K562 (cell line): Measurements from ENCODE around the gene HSPA1L. TPM values are rescaled to one million over a fixed set of nuclear protein-coding genes. Genes with fewer than 3 reads are reported as not detected.

Experiments used
- ATAC-seq: fragments of 200-7000 bp; cut with Tn5 transposase; 3 replicates; pipeline ENCODE4 v1.9.1; 2020; ENCODE audit warnings: moderate library complexity
- BruUV-seq: library from RNA; stranded (reverse); fragments of 400-500 nt; replicated peaks from 2 replicates; lab custom pipeline; 2021; lab: Mats Ljungman, UMichigan
- CTCF ChIA-PET: fragments of 300-600 bp; formaldehyde crosslinking; extraction: SDS; loops from one replicate; lab custom pipeline; 2021; ENCODE audit warnings: low intra/inter-chr PET ratio; lab: Yijun Ruan, JAX
- POLR2A ChIA-PET: fragments of 300-600, 350-650 bp; sonication (Branson Sonifier 250); formaldehyde crosslinking; extraction: SDS; loops from one replicate; lab custom pipeline; 2021; ENCODE audit warnings: antibody characterized with exemption, inconsistent platforms; lab: Yijun Ruan, JAX
- DNase-seq, 4 experiments: peaks; one replicate each; pipeline versions ENCODE4 v3.0.0 to v3.0.0-alpha.2; 2011 to 2018; ENCODE audit warnings: low spot score in 3 of 4, mixed read lengths in 3 of 4; ENCODE audit errors: extremely low read depth in 1 of 4
- FAIRE-seq: peaks from 2 replicates; lab custom pipeline; 2011; peaks lifted over from hg19 to GRCh38; lab: Jason Lieb, UNC
- H2AFZ ChIP-seq: 2 replicates; pipeline ENCODE4 v1.6.0; 2011; ENCODE audit warnings: low read depth, low read length, control low read depth, inconsistent platforms
- H3K27ac ChIP-seq: fragments of 200-600 bp; 3 replicates; pipeline ENCODE4 v1.8.0; 2011; ENCODE audit warnings: low read depth, mild to moderate bottlenecking, control low read depth, inconsistent platforms, low read length, moderate library complexity, mixed read lengths; ENCODE audit errors: extremely low read depth
- H3K27me3 ChIP-seq, 2 experiments: fragments of 300-600 bp in 1 of 2; 2 replicates in 1 of 2; 3 replicates in 1 of 2; pipeline versions ENCODE4 v1.6.0 to v1.8.0; 2011; ENCODE audit warnings: inconsistent platforms in 2 of 2, low read length in 2 of 2, mild to moderate bottlenecking in 1 of 2, mixed read lengths in 1 of 2, moderate library complexity in 1 of 2; ENCODE audit not compliant: control insufficient read depth in 2 of 2, insufficient read depth in 2 of 2
- H3K36me3 ChIP-seq: fragments of 300-600 bp; 3 replicates; pipeline ENCODE4 v1.8.0; 2011; ENCODE audit warnings: mild to moderate bottlenecking, low read length, inconsistent platforms; ENCODE audit not compliant: control insufficient read depth, insufficient read depth
- H3K4me1 ChIP-seq, 2 experiments: fragments of 200-600 bp in 1 of 2; replicated peaks in 1 of 2; 2 replicates in 1 of 2; 3 replicates in 1 of 2; pipeline versions ENCODE4 v1.5.1 to v1.8.0; 2011; ENCODE audit warnings: inconsistent platforms in 2 of 2, low read length in 2 of 2, mild to moderate bottlenecking in 1 of 2, mixed read lengths in 1 of 2, moderate library complexity in 1 of 2; ENCODE audit not compliant: control insufficient read depth in 2 of 2, insufficient read depth in 2 of 2
- H3K4me2 ChIP-seq: 2 replicates; pipeline ENCODE4 v1.6.1; 2011; ENCODE audit warnings: low read length, control low read depth, inconsistent platforms, mixed read lengths; ENCODE audit not compliant: insufficient read depth
- H3K4me3 ChIP-seq: fragments of 200-600 bp; sonication (generic), shearing (Covaris generic); 2 replicates; pipeline ENCODE4 v1.5.1; 2016; ENCODE audit warnings: control low read depth, inconsistent platforms
- H3K79me2 ChIP-seq: fragments of 200-600 bp; 3 replicates; pipeline ENCODE4 v1.8.0; 2011; ENCODE audit warnings: low read length, inconsistent platforms; ENCODE audit not compliant: control insufficient read depth, insufficient read depth
- H3K9ac ChIP-seq, 2 experiments: 2 replicates each; pipeline versions ENCODE4 v1.6.0 to v1.6.1; 2011; ENCODE audit warnings: low read depth in 2 of 2, low read length in 2 of 2, control low read depth in 1 of 2, inconsistent platforms in 1 of 2, mild to moderate bottlenecking in 1 of 2, mixed read lengths in 1 of 2; ENCODE audit not compliant: insufficient read depth in 1 of 2
- H3K9me1 ChIP-seq: one replicate; pipeline ENCODE4 v1.6.0; 2011; ENCODE audit warnings: inconsistent platforms, mild to moderate bottlenecking, low read length, moderate library complexity; ENCODE audit not compliant: control insufficient read depth, insufficient read depth
- H3K9me3 ChIP-seq: replicated peaks from 2 replicates; pipeline ENCODE4 v1.5.1; 2011; ENCODE audit warnings: low read depth, low read length, inconsistent platforms; ENCODE audit not compliant: control insufficient read depth, insufficient read depth
- H4K20me1 ChIP-seq: replicated peaks from 2 replicates; pipeline ENCODE4 v1.6.1; 2011; ENCODE audit warnings: low read length, inconsistent platforms, mixed read lengths; ENCODE audit not compliant: control insufficient read depth, insufficient read depth
- CBX8 ChIP-seq: fragments of 200-600 bp; sonication (generic); IDR thresholded peaks from 2 replicates; pipeline ENCODE4 v1.6.1; 2012; ENCODE audit warnings: borderline replicate concordance, mixed run types, low read depth, mild to moderate bottlenecking, moderate library complexity, mixed read lengths, low read length, control low read depth, inconsistent platforms; ENCODE audit not compliant: poor library complexity, severe bottlenecking; ENCODE audit errors: extremely low read depth
- CREBBP ChIP-seq: IDR thresholded peaks from one replicate; pipeline ENCODE4 v1.6.1; 2012; ENCODE audit warnings: low read depth, mild to moderate bottlenecking, control low read depth, inconsistent platforms, low read length
- DPF2 ChIP-seq: fragments of 450-650 bp; IDR thresholded peaks from 2 replicates; pipeline ENCODE4 v1.6.1; 2016
- FUS ChIP-seq: fragments of 200-400 bp; formaldehyde crosslinking; optimal IDR thresholded peaks from 2 replicates; pipeline ENCODE3; 2017; ENCODE audit warnings: low read depth, low read length
- HEY1 ChIP-seq: fragments of 250-450 bp; sonication (Bioruptor Pico); IDR thresholded peaks from 2 replicates; pipeline ENCODE4 v1.5.0; 2020; ENCODE audit warnings: mild to moderate bottlenecking, moderate library complexity, borderline replicate concordance
- KDM4B ChIP-seq, 2 experiments: fragments of 450-650 bp in 1 of 2; sonication (generic) in 1 of 2; IDR thresholded peaks; 2 replicates each; pipeline ENCODE4 v1.6.1; 2016 to 2017; ENCODE audit warnings: borderline replicate concordance in 2 of 2, antibody characterized with exemption in 1 of 2, low read depth in 1 of 2, mild to moderate bottlenecking in 1 of 2
- LEF1 ChIP-seq: fragments of 450-650 bp; IDR thresholded peaks from 2 replicates; pipeline ENCODE4 v1.6.1; 2016; ENCODE audit warnings: mild to moderate bottlenecking
- MYNN ChIP-seq, 2 experiments: sonication (generic); formaldehyde crosslinking in 1 of 2; IDR thresholded peaks; 2 replicates each; pipeline versions ENCODE4 v1.5.0 to v1.6.1; 2016 to 2020; ENCODE audit warnings: antibody characterized with exemption in 1 of 2, missing genetic modification reagents in 1 of 2
- SOX6 ChIP-seq: fragments of 450-650 bp; IDR thresholded peaks from 2 replicates; pipeline ENCODE4 v1.6.1; 2014; ENCODE audit warnings: mild to moderate bottlenecking
- TCFL5 ChIP-seq: fragments of 250-450 bp; sonication (Bioruptor Pico); conservative IDR thresholded peaks from 2 replicates; pipeline ENCODE4 v1.6.1; 2021; ENCODE audit warnings: mild to moderate bottlenecking, moderate library complexity, matching md5 sums
- ZBTB17 ChIP-seq: fragments of 450-650 bp; formaldehyde crosslinking; IDR thresholded peaks from 2 replicates; pipeline ENCODE4 v1.4.0; 2020; ENCODE audit warnings: mild to moderate bottlenecking
- ZEB2 ChIP-seq: fragments of 450-650 bp; IDR thresholded peaks from 2 replicates; pipeline ENCODE4 v1.6.1; 2016
- WGBS: fragments of 100-300 bp; shearing (Covaris generic); methylation state at CpG from one replicate; pipeline ENCODE4 v1.1.6; 2016; ENCODE audit warnings: low coverage, mixed read lengths; ENCODE audit not compliant: insufficient coverage; ENCODE audit errors: missing lambda C conversion rate; 5-methylcytosine and 5-hydroxymethylcytosine counted together
- in situ Hi-C: fragments of 300-500 bp; cut with MboI; formaldehyde crosslinking; loops from 4 replicates; pipeline ENCODE4 v1.15.0; 2018; ENCODE audit warnings: inconsistent platforms, mixed read lengths
- intact Hi-C: fragments of 100-400 bp; cut with micrococcal nuclease; formaldehyde crosslinking; loops from 2 replicates; pipeline ENCODE4 v1.14.2; 2022
- polyA plus RNA-seq, 8 experiments: library from polyadenylated mRNA; depleted of rRNA in 4 of 8; stranded (reverse) in 5 of 8; unstranded in 3 of 8; fragments of >200 nt; fragmentation: Nextera tagmentation in 2 of 8; fragmentation: Illumina TruSeq in 1 of 8; extraction: Ambion mirVana in 2 of 8; extraction: Trizol in 1 of 8; gene quantifications; 2 replicates each; pipeline versions ENCODE4 v1.2.1 to v1.2.3, GENCODE V29; 2011 to 2014; ENCODE audit warnings: inconsistent platforms in 1 of 8, missing spikeins in 1 of 8
- total RNA-seq, 7 experiments: library from RNA; depleted of rRNA in 6 of 7; stranded (reverse); fragments of >200 nt in 6 of 7; fragmentation: Illumina TruSeq in 2 of 7; extraction: Trizol in 2 of 7; gene quantifications; 2 replicates each; pipeline versions ENCODE4 v1.2.1 to v1.2.3, GENCODE V29; 2011 to 2021; ENCODE audit warnings: low replicate concordance in 1 of 7
- TF ChIP-seq, protein P1 (sequence below): sonication (generic); formaldehyde crosslinking; IDR thresholded peaks from 2 replicates; pipeline ENCODE4 v1.8.0; 2022; ENCODE audit warnings: mild to moderate bottlenecking, missing genetic modification reagents
- TF ChIP-seq, protein P2 (sequence below): fragments of 200-800 bp; sonication (Bioruptor generic); IDR thresholded peaks from 2 replicates; pipeline ENCODE4 v1.6.1; 2017; ENCODE audit warnings: missing genetic modification characterization, missing compliant biosample characterization

HSPA1L gene
- total and polyA plus RNA-seq, 9 of the 15 experiments (the other 6 are each of a cell fraction or from before 2014, with no cell fraction given) = 0.14 to 2.1 (median 1.3) TPM

DNA sequence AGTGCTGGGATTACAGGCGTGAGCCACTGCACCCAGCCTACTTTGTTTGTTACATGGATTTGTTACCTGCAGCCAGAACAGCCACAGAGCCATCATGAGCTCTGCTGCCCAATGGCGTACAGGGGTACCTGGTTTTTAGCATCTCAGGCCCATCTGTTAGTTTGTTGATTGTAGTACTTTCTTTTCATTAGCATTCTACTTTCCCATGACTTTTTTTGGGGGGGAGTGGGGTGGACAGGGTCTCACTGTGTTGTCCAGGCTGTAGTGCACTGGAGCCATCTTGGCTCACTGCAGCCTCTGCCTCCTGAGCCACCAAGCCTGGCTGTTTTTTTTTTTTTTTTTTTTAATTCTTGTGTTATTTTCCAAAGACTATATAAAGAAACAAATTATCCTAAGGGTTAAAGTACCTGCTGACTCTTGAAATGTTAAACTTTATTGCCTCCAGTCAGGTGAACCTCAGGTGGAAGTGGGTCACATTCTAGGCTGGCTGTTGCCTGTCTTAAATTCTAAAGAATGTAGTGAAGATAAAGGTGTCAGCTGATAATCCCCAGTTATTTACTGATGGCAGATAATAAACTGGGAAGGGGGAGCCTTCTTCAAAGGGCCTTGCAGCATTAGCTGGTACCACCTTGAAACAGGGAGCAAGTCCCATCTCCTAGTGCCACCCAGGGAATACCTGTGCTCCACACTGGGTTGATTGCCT lies 32.3 kb upstream of the HSPA1L start:
- WGBS = 36% methylated on average over 2 of the region's 2 CpGs
- CTCF ChIA-PET = interaction anchor here (0.7 kb wide), 1 partner anchor 167 kb away, joined by 3 read pairs; no protein-coding TSS in a partner anchor
- peak in 2 of 4 experiments; percentile 16 to 17 for DNase-seq
- H3K4me1 ChIP-seq = peaks cover 0 to 8% of the 10 kb centered on the region in 2 experiments; a peak in 2 of 5 replicates
- no peak overlapping the region for H2AFZ ChIP-seq
- ATAC-seq = no peak
- H3K9me3 ChIP-seq = no peaks in the 10 kb centered on the region; the same call in 1 of the 2 replicates
- H4K20me1 ChIP-seq = no peaks in the 10 kb centered on the region
- FAIRE-seq = no peak
- no peaks in the 10 kb centered on the region for H3K27me3 ChIP-seq
- H3K9ac ChIP-seq = no peak overlapping the region
- POLR2A ChIA-PET = interaction anchor here (0.6 to 15.7 kb wide), 9 partner anchors 11 to 1106 kb away, joined by 3 to 229 read pairs (median 6); partner anchors contain the start of genes CSNK2B, GPANK1 and NEU1
- H3K27ac ChIP-seq = no peak overlapping the region
- no TSS peak for BruUV-seq
- no peaks in the 10 kb centered on the region for H3K36me3 ChIP-seq
- H3K4me2 ChIP-seq = no peak overlapping the region
- intact Hi-C loops = no loop called here
- in situ Hi-C loops = no loop called here
- H3K4me3 ChIP-seq = no peak overlapping the region
- no peaks in the 10 kb centered on the region for H3K79me2 ChIP-seq
- no peaks in the 10 kb centered on the region for H3K9me1 ChIP-seq
- TF ChIP-seq, protein P1, sequence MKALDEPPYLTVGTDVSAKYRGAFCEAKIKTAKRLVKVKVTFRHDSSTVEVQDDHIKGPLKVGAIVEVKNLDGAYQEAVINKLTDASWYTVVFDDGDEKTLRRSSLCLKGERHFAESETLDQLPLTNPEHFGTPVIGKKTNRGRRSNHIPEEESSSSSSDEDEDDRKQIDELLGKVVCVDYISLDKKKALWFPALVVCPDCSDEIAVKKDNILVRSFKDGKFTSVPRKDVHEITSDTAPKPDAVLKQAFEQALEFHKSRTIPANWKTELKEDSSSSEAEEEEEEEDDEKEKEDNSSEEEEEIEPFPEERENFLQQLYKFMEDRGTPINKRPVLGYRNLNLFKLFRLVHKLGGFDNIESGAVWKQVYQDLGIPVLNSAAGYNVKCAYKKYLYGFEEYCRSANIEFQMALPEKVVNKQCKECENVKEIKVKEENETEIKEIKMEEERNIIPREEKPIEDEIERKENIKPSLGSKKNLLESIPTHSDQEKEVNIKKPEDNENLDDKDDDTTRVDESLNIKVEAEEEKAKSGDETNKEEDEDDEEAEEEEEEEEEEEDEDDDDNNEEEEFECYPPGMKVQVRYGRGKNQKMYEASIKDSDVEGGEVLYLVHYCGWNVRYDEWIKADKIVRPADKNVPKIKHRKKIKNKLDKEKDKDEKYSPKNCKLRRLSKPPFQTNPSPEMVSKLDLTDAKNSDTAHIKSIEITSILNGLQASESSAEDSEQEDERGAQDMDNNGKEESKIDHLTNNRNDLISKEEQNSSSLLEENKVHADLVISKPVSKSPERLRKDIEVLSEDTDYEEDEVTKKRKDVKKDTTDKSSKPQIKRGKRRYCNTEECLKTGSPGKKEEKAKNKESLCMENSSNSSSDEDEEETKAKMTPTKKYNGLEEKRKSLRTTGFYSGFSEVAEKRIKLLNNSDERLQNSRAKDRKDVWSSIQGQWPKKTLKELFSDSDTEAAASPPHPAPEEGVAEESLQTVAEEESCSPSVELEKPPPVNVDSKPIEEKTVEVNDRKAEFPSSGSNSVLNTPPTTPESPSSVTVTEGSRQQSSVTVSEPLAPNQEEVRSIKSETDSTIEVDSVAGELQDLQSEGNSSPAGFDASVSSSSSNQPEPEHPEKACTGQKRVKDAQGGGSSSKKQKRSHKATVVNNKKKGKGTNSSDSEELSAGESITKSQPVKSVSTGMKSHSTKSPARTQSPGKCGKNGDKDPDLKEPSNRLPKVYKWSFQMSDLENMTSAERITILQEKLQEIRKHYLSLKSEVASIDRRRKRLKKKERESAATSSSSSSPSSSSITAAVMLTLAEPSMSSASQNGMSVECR (CRISPR knock-in tag) = no peak
- TF ChIP-seq CREBBP (no peak), HEY1 (CRISPR knock-in tag) (no peak), FUS (no peak), ZEB2 (0 out of 2 replicates have a peak, but pooled peaks have one; percentile 16), ZBTB17 (CRISPR knock-in tag) (no peak), SOX6 (0 out of 2 replicates have a peak, but pooled peaks have one; percentile 35), CBX8 (no peak), LEF1 (no peak), MYNN (IDR thresholded peaks at IDR 0.05) (no peak), MYNN (CRISPR knock-in tag; IDR thresholded peaks at IDR 0.05) (no peak), DPF2 (no peak), KDM4B (IDR thresholded peaks at IDR 0.05; ENCODE audit: borderline replicate concordance in 2 of 2, low read depth in 1 of 2) (no peak), TCFL5 (CRISPR knock-in tag) (no peak)
- TF ChIP-seq, protein P2, sequence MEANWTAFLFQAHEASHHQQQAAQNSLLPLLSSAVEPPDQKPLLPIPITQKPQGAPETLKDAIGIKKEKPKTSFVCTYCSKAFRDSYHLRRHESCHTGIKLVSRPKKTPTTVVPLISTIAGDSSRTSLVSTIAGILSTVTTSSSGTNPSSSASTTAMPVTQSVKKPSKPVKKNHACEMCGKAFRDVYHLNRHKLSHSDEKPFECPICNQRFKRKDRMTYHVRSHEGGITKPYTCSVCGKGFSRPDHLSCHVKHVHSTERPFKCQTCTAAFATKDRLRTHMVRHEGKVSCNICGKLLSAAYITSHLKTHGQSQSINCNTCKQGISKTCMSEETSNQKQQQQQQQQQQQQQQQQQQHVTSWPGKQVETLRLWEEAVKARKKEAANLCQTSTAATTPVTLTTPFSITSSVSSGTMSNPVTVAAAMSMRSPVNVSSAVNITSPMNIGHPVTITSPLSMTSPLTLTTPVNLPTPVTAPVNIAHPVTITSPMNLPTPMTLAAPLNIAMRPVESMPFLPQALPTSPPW = peak; percentile 65
